ENCODE measurements around the gene DUSP22. TPM values are rescaled to one million over a fixed set of nuclear protein-coding genes. Genes with fewer than 3 reads are reported as not detected.

DUSP22 gene
- total RNA-seq, 1 experiment from 2014 or later, result 34.8 TPM

- CTCF ChIA-PET, result no interaction called here
These were observed 11.8 kb downstream of the DUSP22 start for GRCh38 chr6:303948-304558.

GRCh38 chr6:304833-305370 lies 12.6 kb downstream of the DUSP22 start:
- no peak overlapping the region for H3K4me3 ChIP-seq (ENCODE audit: low read depth in 2 of 2, low read length in 2 of 2)
- POLR2A ChIA-PET, result no interaction called here
- intact Hi-C loops (cut with micrococcal nuclease; ENCODE audit: unreplicated experiment), result no loop called here
- H3K27ac ChIP-seq (ENCODE audit: low read length), result no peak overlapping the region
- no peaks in the 10 kb centered on the region for H3K36me3 ChIP-seq (ENCODE audit: control insufficient read depth, insufficient read depth, low read length)
- CTCF ChIA-PET, result no interaction called here
- in situ Hi-C loops (cut with HindIII; ENCODE audit: low pct_unique_long_range_greater_than_20kb, low sequenced_read_pairs), result no loop called here
- no peak for ATAC-seq
- BruUV-seq (replicated peaks), result no TSS peak
- H3K4me1 ChIP-seq (ENCODE audit: control insufficient read depth, insufficient read depth, low read length), result no peaks in the 10 kb centered on the region
- TF ChIP-seq REST (IDR thresholded peaks at IDR 0.05; ENCODE audit: insufficient read depth in 1 of 2, low read depth in 2 of 2, low read length in 1 of 2) (no peak), POLR2AphosphoS5 (IDR thresholded peaks at IDR 0.05; ENCODE audit: low read depth, low read length) (no peak), CTCF (IDR thresholded peaks at IDR 0.05) (no peak), SIN3A (IDR thresholded peaks at IDR 0.05; ENCODE audit: borderline replicate concordance, insufficient read depth, low read depth, low read length) (no peak), TCF7L2 (IDR thresholded peaks at IDR 0.05; ENCODE audit: low read depth, low read length) (no peak)
- DNase-seq (ENCODE audit: low read depth, low spot score), result no peak
- no peaks in the 10 kb centered on the region for H3K27me3 ChIP-seq (ENCODE audit: control insufficient read depth, insufficient read depth, low read length)
- H3K9me3 ChIP-seq (ENCODE audit: control insufficient read depth, insufficient read depth, low read depth, low read length), result no peaks in the 10 kb centered on the region

More at GRCh38 chr6:303948-304558, 11.8 kb downstream of the DUSP22 start:
- Histone ChIP-seq H3K36me3 (ENCODE audit: control insufficient read depth, insufficient read depth, low read length) (no peaks in the 10 kb centered on the region), H3K27ac (ENCODE audit: low read length) (no peak overlapping the region), H3K9me3 (ENCODE audit: control insufficient read depth, insufficient read depth, low read depth, low read length) (no peaks in the 10 kb centered on the region), H3K27me3 (ENCODE audit: control insufficient read depth, insufficient read depth, low read length) (no peaks in the 10 kb centered on the region), H3K4me3 (ENCODE audit: low read depth in 2 of 2, low read length in 2 of 2) (no peak overlapping the region), H3K4me1 (ENCODE audit: control insufficient read depth, insufficient read depth, low read length) (no peaks in the 10 kb centered on the region)
- DNase-seq (ENCODE audit: low read depth, low spot score) (no peak), ATAC-seq (no peak)
- BruUV-seq (replicated peaks), result no TSS peak
- intact Hi-C loops (cut with micrococcal nuclease; ENCODE audit: unreplicated experiment), result no loop called here
- POLR2A ChIA-PET, result no interaction called here
- TF ChIP-seq SIN3A (IDR thresholded peaks at IDR 0.05; ENCODE audit: borderline replicate concordance, insufficient read depth, low read depth, low read length) (no peak), POLR2AphosphoS5 (IDR thresholded peaks at IDR 0.05; ENCODE audit: low read depth, low read length) (no peak), REST (IDR thresholded peaks at IDR 0.05; ENCODE audit: insufficient read depth in 1 of 2, low read depth in 2 of 2, low read length in 1 of 2) (no peak), TCF7L2 (IDR thresholded peaks at IDR 0.05; ENCODE audit: low read depth, low read length) (no peak), CTCF (IDR thresholded peaks at IDR 0.05) (no peak)
- in situ Hi-C loops (cut with HindIII; ENCODE audit: low pct_unique_long_range_greater_than_20kb, low sequenced_read_pairs), result no loop called here
